ENCODE results near the gene ABI1. TPM values are rescaled to one million over a fixed set of nuclear protein-coding genes. Genes with fewer than 3 reads are reported as not detected.

The ABI1 gene
- total RNA-seq, 1 experiment from 2014 or later, result 28.2 TPM

DNA sequence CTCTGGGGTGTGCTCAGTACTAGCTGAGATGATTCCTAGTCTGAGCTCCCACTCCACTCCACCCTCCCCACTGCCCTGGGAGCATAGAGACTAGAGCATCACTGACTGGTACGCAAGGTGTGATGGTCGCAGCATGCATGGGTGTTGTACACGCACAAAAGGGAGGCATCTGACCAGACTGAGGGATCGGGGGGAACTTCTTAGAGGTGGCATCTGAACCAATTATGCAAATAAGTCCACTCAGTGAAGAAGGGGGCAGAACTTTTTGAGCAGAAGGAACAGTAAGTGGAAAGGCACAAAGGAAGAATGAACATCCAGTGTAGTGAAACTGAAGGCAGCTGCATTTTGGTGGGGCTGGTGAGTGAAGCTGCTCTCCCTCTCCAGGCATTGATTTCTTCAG lies 137.7 kb downstream of the ABI1 start:
- DNase-seq (ENCODE audit: extremely low read depth, low read depth), result no peak

GRCh38 chr10:26721561-26721960 lies 139.2 kb downstream of the ABI1 start:
- DNase-seq (ENCODE audit: extremely low read depth, low read depth), result no peak

- DNase-seq (ENCODE audit: extremely low read depth, low read depth), result no peak
Measured at GRCh38 chr10:26717476-26717875, 143.3 kb downstream of the ABI1 start.

GRCh38 chr10:26715137-26715487 lies 145.6 kb downstream of the ABI1 start:
- DNase-seq (ENCODE audit: extremely low read depth, low read depth), result no peak

DNA sequence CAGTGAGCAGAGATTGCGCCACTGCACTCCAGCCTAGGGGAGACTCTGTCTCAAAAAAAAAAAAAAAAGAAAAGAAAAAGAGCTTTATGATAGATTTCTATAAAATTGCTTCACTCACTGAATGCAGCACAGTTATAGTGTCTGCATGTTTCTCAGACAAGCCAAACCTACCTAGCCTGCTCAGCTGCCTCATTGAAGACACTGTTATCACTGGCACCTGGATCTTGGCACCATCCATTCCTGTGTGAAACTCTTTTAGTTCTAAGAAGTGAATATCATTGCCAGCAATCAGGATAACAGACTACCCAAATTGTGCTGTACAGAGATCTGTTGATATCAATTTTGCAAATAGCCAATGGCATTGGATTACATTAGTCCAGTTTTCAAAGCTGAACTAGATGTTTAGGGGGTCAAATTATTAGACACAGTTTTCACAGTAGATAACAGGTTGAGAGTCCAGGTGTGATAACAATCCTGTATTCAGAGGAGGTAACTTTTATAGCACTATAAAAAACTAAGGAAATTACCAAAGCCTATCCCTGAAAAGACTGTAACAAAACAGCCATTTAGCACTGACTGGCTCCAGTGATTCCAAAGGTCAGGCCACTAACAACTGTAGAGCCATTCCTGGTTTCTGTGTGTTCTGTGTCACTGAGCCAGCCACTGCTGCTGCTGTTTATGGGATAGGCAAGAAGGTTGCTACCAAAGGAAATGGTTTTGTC lies 146.2 kb downstream of the ABI1 start:
- DNase-seq (ENCODE audit: extremely low read depth, low read depth), result no peak

- no peak for DNase-seq (ENCODE audit: extremely low read depth, low read depth)
Measured at GRCh38 chr10:26711324-26711723, 149.4 kb downstream of the ABI1 start.

- DNase-seq (ENCODE audit: extremely low read depth, low read depth), result no peak
Measured at GRCh38 chr10:26706936-26707335, 153.8 kb downstream of the ABI1 start.

DNA sequence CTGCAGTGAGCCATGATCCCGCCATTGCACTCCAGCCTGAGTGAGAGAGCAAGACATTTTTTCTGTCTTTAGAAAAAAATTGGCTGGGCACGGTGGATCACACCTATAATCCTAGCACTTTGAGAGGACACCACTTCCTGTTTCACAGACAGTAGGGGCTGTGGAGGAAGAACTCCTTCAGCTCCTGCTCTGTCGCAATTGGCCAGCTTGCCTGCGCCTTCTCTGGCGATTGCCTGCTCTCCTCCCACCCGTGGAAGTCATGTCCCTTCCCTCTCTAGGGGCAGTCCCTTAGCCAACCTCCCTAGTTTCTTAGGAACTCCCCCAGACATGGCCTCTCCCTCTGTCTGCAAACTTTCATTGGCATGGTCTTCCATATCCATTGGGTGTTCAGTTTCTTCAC lies 154.6 kb downstream of the ABI1 start:
- no peak for DNase-seq (ENCODE audit: extremely low read depth, low read depth)

DNA sequence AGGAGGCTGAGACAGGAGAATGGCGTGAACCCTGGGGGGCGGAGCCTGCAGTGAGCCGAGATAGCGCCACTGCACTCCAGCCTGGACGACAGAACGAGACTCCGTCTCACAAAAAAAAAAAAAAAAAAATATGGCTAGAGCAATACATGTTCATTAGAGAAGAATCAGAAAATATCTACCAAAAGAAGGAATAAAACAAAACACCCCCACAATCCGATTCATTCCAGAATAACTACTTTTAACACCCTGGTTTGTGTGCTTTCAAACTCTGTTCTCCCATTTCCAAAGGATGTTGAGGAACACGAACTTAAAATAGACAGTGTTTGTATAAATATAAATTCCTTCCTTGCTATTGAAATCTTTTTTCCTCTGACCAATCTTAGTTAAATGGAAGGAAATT lies 156.8 kb downstream of the ABI1 start:
- DNase-seq (ENCODE audit: extremely low read depth, low read depth), result no peak

DNA sequence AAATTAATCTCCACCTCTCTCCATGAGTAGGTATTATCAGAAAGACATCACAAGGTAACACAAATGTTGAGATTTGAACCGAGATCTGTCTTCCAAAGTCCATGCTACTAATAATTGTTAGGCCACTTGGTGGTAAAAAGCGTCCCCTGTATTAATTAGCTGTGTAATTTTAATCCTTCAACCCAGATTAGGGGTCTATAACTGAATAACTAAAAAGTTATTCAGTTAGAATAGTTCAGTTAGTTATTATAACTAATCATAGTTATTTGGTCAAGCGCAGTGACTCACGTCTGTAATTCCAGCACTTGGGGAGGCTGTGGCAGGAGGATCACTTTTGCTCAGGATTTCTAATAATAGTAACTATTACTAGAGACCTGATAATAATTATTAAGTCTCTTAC lies 157.7 kb downstream of the ABI1 start:
- DNase-seq (ENCODE audit: extremely low read depth, low read depth), result no peak

DNA sequence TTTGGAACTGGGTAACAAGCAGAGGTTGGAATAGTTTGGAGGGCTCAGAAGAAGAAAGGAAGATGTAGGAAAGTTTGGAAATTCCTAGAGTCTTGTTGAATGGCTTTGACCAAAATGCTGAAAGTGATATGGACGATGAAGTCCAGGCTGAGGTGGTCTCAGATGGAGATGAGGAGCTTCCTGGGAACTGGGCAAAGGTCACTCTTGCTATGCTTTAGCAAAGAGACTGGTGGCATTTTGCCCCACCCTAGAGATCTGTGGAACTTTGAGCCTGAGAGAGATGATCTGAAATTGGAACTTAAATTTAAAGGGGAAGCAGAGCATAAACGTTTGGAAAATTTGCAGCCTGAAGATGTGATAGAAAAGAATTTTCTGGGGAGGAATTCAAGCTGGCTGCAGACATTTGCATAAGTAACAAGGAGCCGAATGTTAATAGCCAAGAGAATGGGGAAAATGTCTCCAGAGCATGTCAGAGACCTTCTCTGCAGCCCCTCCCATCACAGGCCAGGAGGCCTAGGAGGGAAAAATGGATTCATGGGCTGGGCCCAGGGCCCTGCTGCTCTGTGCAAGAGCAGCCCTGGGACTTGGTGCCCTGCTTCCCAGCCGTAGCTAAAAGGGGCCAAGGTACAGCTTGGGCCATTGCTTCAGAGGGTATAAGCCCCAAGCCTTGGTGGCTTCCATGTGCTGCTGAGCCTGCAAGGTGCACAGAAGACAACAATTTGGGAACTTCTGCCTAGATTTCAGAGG lies 159.7 kb downstream of the ABI1 start:
- no peak for DNase-seq (ENCODE audit: extremely low read depth, low read depth)

GRCh38 chr10:26699631-26700030 lies 161.1 kb downstream of the ABI1 start:
- no peak for DNase-seq (ENCODE audit: extremely low read depth, low read depth)

GRCh38 chr10:26698909-26699308 lies 161.8 kb downstream of the ABI1 start:
- DNase-seq (ENCODE audit: extremely low read depth, low read depth), result no peak

- no peak for DNase-seq (ENCODE audit: extremely low read depth, low read depth)
Measured at GRCh38 chr10:26697922-26698608, 162.7 kb downstream of the ABI1 start.

GRCh38 chr10:26697163-26697921 lies 163.4 kb downstream of the ABI1 start, which contains the start of gene PDSS1:
PDSS1 (plus strand) TSS chr10:26697701; CDS start chr10:26697712, 11 bp downstream.
- DNase-seq (ENCODE audit: extremely low read depth, low read depth), result peak; percentile 49

GRCh38 chr10:26696786-26697162 lies 164.0 kb downstream of the ABI1 start:
- DNase-seq (ENCODE audit: extremely low read depth, low read depth), result no peak

Small RNAs within 50 kb of the gene (small RNA-seq; reads per million reads assigned to genes)
- gene RF00191 (0 reads per million in 2 experiments), gene RNU6-946P (0 reads per million in 2 experiments)

Other genes starting within 250 kb of the ABI1 start
- gene PDSS1, start 163.3 kb downstream of the ABI1 start, total RNA-seq (2014; rRNA removed; shearing (Covaris generic)), result 14.4 and 16.2 TPM in 2 replicates
- gene ANKRD26, start 239.5 kb upstream of the ABI1 start, total RNA-seq (2014; rRNA removed; shearing (Covaris generic)), result 3.0 and 4.7 TPM in 2 replicates

Measured in NCI-H460 (cell line).